Endodermal cell (in vitro differentiated cells): ENCODE data around the gene CYTH2. TPM values are rescaled to one million over a fixed set of nuclear protein-coding genes. Genes with fewer than 3 reads are reported as not detected.

Experiments used
- DNase-seq: peaks from one replicate; pipeline ENCODE4 v3.0.0-alpha.2; 2017
- H3K27ac ChIP-seq: 2 replicates; pipeline ENCODE4 v1.5.1; 2013; ENCODE audit warnings: mild to moderate bottlenecking, low read depth, low read length, moderate library complexity
- H3K27me3 ChIP-seq: 2 replicates; pipeline ENCODE4 v1.6.1; 2013; ENCODE audit warnings: mild to moderate bottlenecking, low read length, moderate library complexity; ENCODE audit not compliant: insufficient read depth, control insufficient read depth, poor library complexity, severe bottlenecking
- H3K36me3 ChIP-seq: 2 replicates; pipeline ENCODE4 v1.7.0; 2013; ENCODE audit warnings: mild to moderate bottlenecking, low read length, moderate library complexity; ENCODE audit not compliant: control insufficient read depth, insufficient read depth
- H3K4me1 ChIP-seq: one replicate; pipeline ENCODE4 v1.7.0; 2013; ENCODE audit warnings: low read length; ENCODE audit not compliant: control insufficient read depth, insufficient read depth
- H3K4me3 ChIP-seq: 2 replicates; pipeline ENCODE4 v1.5.1; 2013; ENCODE audit warnings: mild to moderate bottlenecking, low read length, moderate library complexity
- H3K9ac ChIP-seq: 2 replicates; pipeline ENCODE4 v1.6.1; 2013; ENCODE audit warnings: mild to moderate bottlenecking, low read length, moderate library complexity; ENCODE audit not compliant: poor library complexity, severe bottlenecking; ENCODE audit errors: extremely low read depth
- H3K9me3 ChIP-seq: 2 replicates; pipeline ENCODE4 v1.6.1; 2013; ENCODE audit warnings: mild to moderate bottlenecking, low read length, moderate library complexity; ENCODE audit not compliant: control insufficient read depth
- H3K27ac Mint-ChIP-seq: 2 replicates; pipeline ENCODE4 v1.8.0; 2020; ENCODE audit warnings: mixed read lengths
- H3K27me3 Mint-ChIP-seq: 2 replicates; pipeline ENCODE4 v1.8.0; 2021; ENCODE audit warnings: mild to moderate bottlenecking, mixed read lengths; ENCODE audit not compliant: insufficient read depth
- H3K36me3 Mint-ChIP-seq: 2 replicates; pipeline ENCODE4 v1.8.0; 2020; ENCODE audit warnings: low read depth, mixed read lengths
- H3K4me1 Mint-ChIP-seq: 2 replicates; pipeline ENCODE4 v1.8.0; 2020; ENCODE audit warnings: mixed read lengths
- H3K4me3 Mint-ChIP-seq: 2 replicates; pipeline ENCODE4 v1.8.0; 2020; ENCODE audit warnings: mild to moderate bottlenecking, moderate library complexity, mixed read lengths
- H3K9me3 Mint-ChIP-seq: 2 replicates; pipeline ENCODE4 v1.8.0; 2020; ENCODE audit warnings: mild to moderate bottlenecking, mixed read lengths
- WGBS, 2 experiments: methylation state at CpG; one replicate each; pipeline versions ENCODE4 v1.1.5 to v1.1.7; 2013; ENCODE audit warnings: missing lambda C conversion rate in 2 of 2, mixed read lengths in 1 of 2; ENCODE audit not compliant: insufficient coverage in 1 of 2, insufficient read length in 1 of 2; 5-methylcytosine and 5-hydroxymethylcytosine counted together
- total RNA-seq, 2 donors: library from RNA; stranded (reverse); fragmentation: NEBNext Ultra II Directional in 1 of 2; extraction: Animal tissue kit (Norgen Biotek cat#: 25700) in 1 of 2; gene quantifications; 2 replicates in 1 of 2; 3 replicates in 1 of 2; pipeline ENCODE4 v1.2.1, GENCODE V29; 2021
- TF ChIP-seq, protein P1 (sequence below): fragments of 200-600 bp; sonication (generic); conservative IDR thresholded peaks from 2 replicates; pipeline ENCODE4 v1.5.0; 2021; ENCODE audit warnings: antibody characterized with exemption, mild to moderate bottlenecking

Gene CYTH2
- total RNA-seq, 2 donors from 2014 or later = 106 to 133 TPM

DNA sequence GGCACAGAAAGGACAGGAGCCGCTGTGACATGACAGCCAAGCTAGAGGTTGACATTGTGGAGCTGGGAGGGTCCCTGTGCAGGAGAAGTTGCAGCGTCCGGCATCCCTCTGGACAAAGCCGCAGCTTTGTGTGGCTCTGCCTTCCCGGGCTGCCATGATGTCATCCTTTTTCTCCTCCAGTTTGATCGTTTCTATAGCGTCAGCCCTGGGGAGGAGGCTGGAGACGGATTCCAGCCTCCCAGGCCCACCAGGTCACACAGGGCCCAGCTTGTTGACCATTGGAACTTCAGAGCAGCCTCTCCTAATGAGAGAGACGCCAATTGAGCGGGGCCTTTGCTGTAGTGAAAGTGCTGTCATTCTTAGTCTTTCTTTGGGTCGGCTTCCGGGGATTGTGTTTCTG, 17.5 kb upstream of the CYTH2 start:
- TF ChIP-seq, protein P1, sequence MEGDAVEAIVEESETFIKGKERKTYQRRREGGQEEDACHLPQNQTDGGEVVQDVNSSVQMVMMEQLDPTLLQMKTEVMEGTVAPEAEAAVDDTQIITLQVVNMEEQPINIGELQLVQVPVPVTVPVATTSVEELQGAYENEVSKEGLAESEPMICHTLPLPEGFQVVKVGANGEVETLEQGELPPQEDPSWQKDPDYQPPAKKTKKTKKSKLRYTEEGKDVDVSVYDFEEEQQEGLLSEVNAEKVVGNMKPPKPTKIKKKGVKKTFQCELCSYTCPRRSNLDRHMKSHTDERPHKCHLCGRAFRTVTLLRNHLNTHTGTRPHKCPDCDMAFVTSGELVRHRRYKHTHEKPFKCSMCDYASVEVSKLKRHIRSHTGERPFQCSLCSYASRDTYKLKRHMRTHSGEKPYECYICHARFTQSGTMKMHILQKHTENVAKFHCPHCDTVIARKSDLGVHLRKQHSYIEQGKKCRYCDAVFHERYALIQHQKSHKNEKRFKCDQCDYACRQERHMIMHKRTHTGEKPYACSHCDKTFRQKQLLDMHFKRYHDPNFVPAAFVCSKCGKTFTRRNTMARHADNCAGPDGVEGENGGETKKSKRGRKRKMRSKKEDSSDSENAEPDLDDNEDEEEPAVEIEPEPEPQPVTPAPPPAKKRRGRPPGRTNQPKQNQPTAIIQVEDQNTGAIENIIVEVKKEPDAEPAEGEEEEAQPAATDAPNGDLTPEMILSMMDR = no peak
- DNase-seq = no peak
- Histone ChIP-seq H3K27ac (no peak overlapping the region), H3K4me1 (no peaks in the 10 kb centered on the region), H3K4me3 (no peak overlapping the region), H3K9me3 (no peaks in the 10 kb centered on the region), H3K9ac (no peak overlapping the region), H3K36me3 (peaks cover 64% of the 10 kb centered on the region), H3K27me3 (no peaks in the 10 kb centered on the region)
- WGBS, 2 experiments = 95 to 96% methylated on average over 12 of the region's 12 CpGs
- no peaks in the 10 kb centered on the region for H3K9me3 Mint-ChIP-seq
- H3K36me3 Mint-ChIP-seq = peaks cover 48% of the 10 kb centered on the region
- no peak overlapping the region for H3K27ac Mint-ChIP-seq
- no peaks in the 10 kb centered on the region for H3K27me3 Mint-ChIP-seq
- H3K4me3 Mint-ChIP-seq = no peak overlapping the region
- peaks cover under 1% of the 10 kb centered on the region for H3K4me1 Mint-ChIP-seq

- no peak overlapping the region for H3K27ac Mint-ChIP-seq
Measured at GRCh38 chr19:48452289-48453190, 16.6 kb upstream of the CYTH2 start.

DNA sequence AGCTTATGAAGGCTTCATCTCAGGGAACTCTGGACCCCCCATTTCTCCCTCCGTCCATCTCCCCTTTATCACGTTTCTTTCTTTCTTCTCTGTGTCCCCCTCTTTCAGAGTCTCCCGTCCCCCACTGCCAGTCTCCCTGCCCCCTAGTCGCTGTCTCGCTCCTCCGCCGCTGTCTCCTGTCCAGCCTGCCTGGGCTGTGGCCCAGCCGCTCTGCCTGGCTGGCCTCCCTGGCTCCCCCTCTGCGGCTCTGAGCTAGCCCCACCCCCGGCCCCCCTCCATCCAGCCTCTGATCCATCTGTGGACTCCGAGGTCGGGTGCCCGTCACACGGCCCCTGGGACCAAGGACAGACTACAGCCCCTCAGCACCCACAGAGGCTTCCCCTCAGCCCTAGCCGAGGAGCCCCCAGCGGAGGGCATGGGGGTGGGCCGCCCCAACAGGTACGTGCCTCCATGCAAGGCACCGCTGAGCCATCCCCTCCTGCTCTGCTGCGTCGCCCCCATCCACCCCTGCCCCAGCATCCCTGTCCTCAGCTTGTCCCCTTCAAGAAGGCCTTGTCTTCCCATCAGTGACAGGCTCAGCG, 14.9 kb upstream of the CYTH2 start:
- H3K27ac ChIP-seq = no peak overlapping the region
- WGBS, 2 experiments = 91 to 94% methylated on average over 15 to 22 of the region's 22 CpGs
- Mint-ChIP-seq H3K36me3 (peaks cover 49% of the 10 kb centered on the region), H3K27me3 (no peaks in the 10 kb centered on the region), H3K4me3 (no peak overlapping the region), H3K27ac (no peak overlapping the region), H3K4me1 (no peaks in the 10 kb centered on the region), H3K9me3 (no peaks in the 10 kb centered on the region)
- H3K9ac ChIP-seq = no peak overlapping the region
- H3K4me3 ChIP-seq = no peak overlapping the region
- no peaks in the 10 kb centered on the region for H3K4me1 ChIP-seq
- H3K9me3 ChIP-seq = no peaks in the 10 kb centered on the region
- peaks cover 58% of the 10 kb centered on the region for H3K36me3 ChIP-seq
- H3K27me3 ChIP-seq = no peaks in the 10 kb centered on the region
- DNase-seq = no peak
- TF ChIP-seq, protein P1 = no peak

More at GRCh38 chr19:48452289-48453190, 16.6 kb upstream of the CYTH2 start:
- Histone ChIP-seq H3K27me3 (no peaks in the 10 kb centered on the region), H3K27ac (no peak overlapping the region), H3K9ac (no peak overlapping the region), H3K36me3 (peaks cover 64% of the 10 kb centered on the region), H3K4me3 (no peak overlapping the region), H3K4me1 (no peaks in the 10 kb centered on the region), H3K9me3 (no peaks in the 10 kb centered on the region)
- peaks cover 53% of the 10 kb centered on the region for H3K36me3 Mint-ChIP-seq
- no peaks in the 10 kb centered on the region for H3K9me3 Mint-ChIP-seq
- H3K4me1 Mint-ChIP-seq = no peaks in the 10 kb centered on the region
- no peaks in the 10 kb centered on the region for H3K27me3 Mint-ChIP-seq
- no peak overlapping the region for H3K4me3 Mint-ChIP-seq
- DNase-seq = peak; percentile 46
- TF ChIP-seq, protein P1 = no peak
- WGBS, 2 experiments = 95% methylated on average over 21 to 33 of the region's 33 CpGs
